B cell (primary cell): ENCODE measurements around the gene CNGA2. TPM values are rescaled to one million over a fixed set of nuclear protein-coding genes. Genes with fewer than 3 reads are reported as not detected.

Source experiments
- ATAC-seq: fragments of 200-7000 bp; cut with Tn5 transposase; one replicate; pipeline ENCODE4 v1.10.0; 2021; ENCODE audit warnings: low read depth, mild to moderate bottlenecking, moderate number of reproducible peaks, moderate library complexity
- CTCF ChIA-PET: fragments of 350-600 bp; sonication (Branson Sonifier 250); formaldehyde crosslinking; loops from one replicate; lab custom pipeline; 2021; ENCODE audit warnings: antibody characterized with exemption, inconsistent platforms; lab: Charles Lee
- POLR2A ChIA-PET: fragments of 350-600 bp; sonication (Branson Sonifier 250); formaldehyde crosslinking; loops from one replicate; lab custom pipeline; 2021; ENCODE audit warnings: antibody characterized with exemption; lab: Charles Lee
- DNase-seq: peaks from one replicate; pipeline ENCODE4 v3.0.0; 2013
- H2AFZ ChIP-seq: 2 replicates; pipeline ENCODE4 v1.6.1; 2012; ENCODE audit warnings: mild to moderate bottlenecking, low read depth, low read length; ENCODE audit not compliant: insufficient read depth, poor library complexity, severe bottlenecking
- H3K27ac ChIP-seq, 2 donors: 1 replicate in 1 of 2; 2 replicates in 1 of 2; pipeline ENCODE4 v1.5.1; 2012 to 2013; ENCODE audit warnings: low read length in 2 of 2, mild to moderate bottlenecking in 2 of 2, moderate library complexity in 1 of 2
- H3K27me3 ChIP-seq, 4 experiments: fragments of 200-600 bp in 1 of 4; sonication (generic) in 1 of 4; replicated peaks in 1 of 4; 1 replicate in 2 of 4; 2 replicates in 2 of 4; pipeline versions ENCODE4 v1.6.1 to v1.7.0; 2013 to 2016; ENCODE audit warnings: low read length in 3 of 4, mild to moderate bottlenecking in 2 of 4, mixed read lengths in 1 of 4, moderate library complexity in 1 of 4; ENCODE audit not compliant: insufficient read depth in 4 of 4, control insufficient read depth in 3 of 4; ENCODE audit errors: control extremely low read depth in 1 of 4
- H3K36me3 ChIP-seq, 2 experiments: replicated peaks in 1 of 2; 1 replicate in 1 of 2; 2 replicates in 1 of 2; pipeline versions ENCODE4 v1.6.1 to v1.7.1; 2013; ENCODE audit warnings: low read length in 1 of 2; ENCODE audit not compliant: insufficient read depth in 2 of 2, control insufficient read depth in 1 of 2; ENCODE audit errors: control extremely low read depth in 1 of 2, extremely low read depth in 1 of 2
- H3K4me1 ChIP-seq, 2 donors: fragments of 200-600 bp in 1 of 2; sonication (generic) in 1 of 2; 1 replicate in 1 of 2; 2 replicates in 1 of 2; pipeline versions ENCODE4 v1.5.1 to v1.6.1; 2013 to 2017; ENCODE audit warnings: low read length in 2 of 2; ENCODE audit not compliant: control insufficient read depth in 2 of 2, insufficient read depth in 2 of 2
- H3K4me2 ChIP-seq: replicated peaks from 2 replicates; pipeline ENCODE3; 2012; ENCODE audit warnings: mild to moderate bottlenecking, low read depth, low read length; ENCODE audit not compliant: poor library complexity, severe bottlenecking
- H3K4me3 ChIP-seq, 5 experiments: fragments of 200-600 bp in 1 of 5; sonication (generic) in 1 of 5; 1 replicate in 3 of 5; 2 replicates in 2 of 5; pipeline versions ENCODE4 v1.5.1 to v1.7.0; 2011 to 2016; ENCODE audit warnings: low read length in 4 of 5, mild to moderate bottlenecking in 4 of 5, low read depth in 2 of 5, control low read depth in 1 of 5, moderate library complexity in 1 of 5; ENCODE audit not compliant: insufficient read depth in 1 of 5; ENCODE audit errors: control extremely low read depth in 1 of 5, extremely low read depth in 1 of 5
- H3K79me2 ChIP-seq: fragments of 200-600 bp; sonication (generic); one replicate; pipeline ENCODE4 v1.6.0; 2016; ENCODE audit warnings: low read length; ENCODE audit not compliant: control insufficient read depth, insufficient read depth
- H3K9ac ChIP-seq: fragments of 200-600 bp; sonication (generic); 2 replicates; pipeline ENCODE4 v1.6.1; 2017; ENCODE audit warnings: mild to moderate bottlenecking, low read length, moderate library complexity
- H3K9me3 ChIP-seq, 3 donors: one replicate each; pipeline versions ENCODE4 v1.6.1 to v1.7.1; 2013; ENCODE audit warnings: low read length in 2 of 3; ENCODE audit not compliant: control insufficient read depth in 2 of 3, insufficient read depth in 1 of 3; ENCODE audit errors: control extremely low read depth in 1 of 3
- H4K20me1 ChIP-seq: 2 replicates; pipeline ENCODE4 v1.6.0; 2012; ENCODE audit warnings: mild to moderate bottlenecking, low read length; ENCODE audit not compliant: insufficient read depth, control insufficient read depth, poor library complexity, severe bottlenecking
- H3K27ac Mint-ChIP-seq: one replicate; pipeline ENCODE4 v1.8.0; 2021; ENCODE audit warnings: mixed read lengths
- H3K27me3 Mint-ChIP-seq: one replicate; pipeline ENCODE4 v1.8.0; 2021; ENCODE audit warnings: mixed read lengths
- H3K4me1 Mint-ChIP-seq: one replicate; pipeline ENCODE4 v1.8.0; 2021; ENCODE audit warnings: mixed read lengths
- H3K4me3 Mint-ChIP-seq: one replicate; pipeline ENCODE4 v1.8.0; 2021; ENCODE audit warnings: mixed read lengths
- H3K9me3 Mint-ChIP-seq: one replicate; pipeline ENCODE4 v1.8.0; 2022; ENCODE audit warnings: mixed read lengths; ENCODE audit not compliant: insufficient read depth
- CTCF ChIP-seq: fragments of 200-600 bp; IDR thresholded peaks from one replicate; pipeline ENCODE4 v1.8.0; 2022; ENCODE audit warnings: antibody characterized with exemption, mild to moderate bottlenecking
- EZH2 ChIP-seq: IDR thresholded peaks from 2 replicates; pipeline ENCODE4 v1.6.1; 2012; ENCODE audit warnings: borderline replicate concordance, low read depth, mild to moderate bottlenecking, moderate library complexity, low read length; ENCODE audit not compliant: insufficient read depth, poor library complexity, severe bottlenecking
- WGBS: methylation state at CpG from one replicate; pipeline ENCODE4 v1.1.5; 2013; ENCODE audit warnings: missing lambda C conversion rate; ENCODE audit not compliant: insufficient coverage; 5-methylcytosine and 5-hydroxymethylcytosine counted together
- intact Hi-C: fragments of 100-400 bp; cut with micrococcal nuclease; formaldehyde crosslinking; loops from one replicate; pipeline ENCODE4 v1.10.0; 2022
- polyA plus RNA-seq: library from polyadenylated mRNA; depleted of rRNA; stranded (reverse); fragments of >200 nt; gene quantifications from 2 replicates; pipeline ENCODE4 v1.2.3, GENCODE V29; 2012
- total RNA-seq, 2 donors: library from RNA; stranded (reverse); fragments of 120-200 nt in 1 of 2; gene quantifications; 1 replicate in 1 of 2; 2 replicates in 1 of 2; pipeline versions ENCODE4 v1.2.3 to v1.2.4, GENCODE V29; 2013 to 2022

The CNGA2 gene
- total and polyA plus RNA-seq, 2 donors (not counting 1 experiment from before 2014, with no cell fraction given), result not detected

GRCh38 chrX:151688695-151689094, 45.9 kb upstream of the CNGA2 start:
- CTCF ChIA-PET, result no interaction called here
- peaks cover 8% of the 10 kb centered on the region for H3K27me3 Mint-ChIP-seq
- no peaks in the 10 kb centered on the region for H3K4me1 Mint-ChIP-seq
- no peaks in the 10 kb centered on the region for H3K79me2 ChIP-seq
- no peaks in the 10 kb centered on the region for H3K27me3 ChIP-seq
- POLR2A ChIA-PET, result no interaction called here
- no peak for ATAC-seq
- TF ChIP-seq CTCF, result no peak
- no peak for TF ChIP-seq EZH2
- H3K4me3 Mint-ChIP-seq, result no peak overlapping the region
- H3K27ac Mint-ChIP-seq, result no peak overlapping the region
- H3K36me3 ChIP-seq, result no peaks in the 10 kb centered on the region
- H2AFZ ChIP-seq, result no peak overlapping the region
- H3K9me3 ChIP-seq, result no peaks in the 10 kb centered on the region
- no peak overlapping the region for H3K4me3 ChIP-seq
- H4K20me1 ChIP-seq, result no peaks in the 10 kb centered on the region
- no peak overlapping the region for H3K27ac ChIP-seq
- no peak for DNase-seq
- H3K9ac ChIP-seq, result no peak overlapping the region
- intact Hi-C loops, result no loop called here
- H3K9me3 Mint-ChIP-seq, result no peaks in the 10 kb centered on the region
- no peaks in the 10 kb centered on the region for H3K4me1 ChIP-seq
- H3K4me2 ChIP-seq, result no peak overlapping the region

GRCh38 chrX:151692825-151693224, 41.7 kb upstream of the CNGA2 start:
- H3K4me1 Mint-ChIP-seq, result no peaks in the 10 kb centered on the region
- no peaks in the 10 kb centered on the region for H3K36me3 ChIP-seq
- no peaks in the 10 kb centered on the region for H3K9me3 Mint-ChIP-seq
- no peaks in the 10 kb centered on the region for H4K20me1 ChIP-seq
- CTCF ChIA-PET, result no interaction called here
- H3K9me3 ChIP-seq, result no peaks in the 10 kb centered on the region
- WGBS, result 89% methylated on average over 3 of the region's 6 CpGs
- no peaks in the 10 kb centered on the region for H3K79me2 ChIP-seq
- intact Hi-C loops, result no loop called here
- no peak overlapping the region for H3K27ac ChIP-seq
- no peaks in the 10 kb centered on the region for H3K4me1 ChIP-seq
- POLR2A ChIA-PET, result no interaction called here
- no peaks in the 10 kb centered on the region for H3K27me3 ChIP-seq
- no peak overlapping the region for H3K9ac ChIP-seq
- no peak overlapping the region for H3K4me2 ChIP-seq
- H3K4me3 Mint-ChIP-seq, result no peak overlapping the region
- H3K27me3 Mint-ChIP-seq, result peaks cover 16% of the 10 kb centered on the region
- H3K27ac Mint-ChIP-seq, result no peak overlapping the region
- no peak overlapping the region for H3K4me3 ChIP-seq
- TF ChIP-seq EZH2, result no peak
- no peak for TF ChIP-seq CTCF
- no peak for ATAC-seq
- no peak overlapping the region for H2AFZ ChIP-seq
- no peak for DNase-seq
